ENCODE measurements around the gene RNPS1. TPM values are rescaled to one million over a fixed set of nuclear protein-coding genes. Genes with fewer than 3 reads are reported as not detected.

The RNPS1 gene
- total and polyA plus RNA-seq, 2 experiments from 2014 or later: 220 to 319 TPM

GRCh38 chr16:2284797-2285576 is 17.1 kb upstream of the RNPS1 start:
- Histone ChIP-seq H3K9me3 (ENCODE audit: low read depth) (no peaks in the 10 kb centered on the region), H3K27me3 (no peaks in the 10 kb centered on the region), H3K4me3 (no peak overlapping the region), H3K27ac (no peak overlapping the region), H3K36me3 (no peaks in the 10 kb centered on the region), H3K4me1 (ENCODE audit: low read depth) (no peaks in the 10 kb centered on the region)
- TF ChIP-seq, protein P1, sequence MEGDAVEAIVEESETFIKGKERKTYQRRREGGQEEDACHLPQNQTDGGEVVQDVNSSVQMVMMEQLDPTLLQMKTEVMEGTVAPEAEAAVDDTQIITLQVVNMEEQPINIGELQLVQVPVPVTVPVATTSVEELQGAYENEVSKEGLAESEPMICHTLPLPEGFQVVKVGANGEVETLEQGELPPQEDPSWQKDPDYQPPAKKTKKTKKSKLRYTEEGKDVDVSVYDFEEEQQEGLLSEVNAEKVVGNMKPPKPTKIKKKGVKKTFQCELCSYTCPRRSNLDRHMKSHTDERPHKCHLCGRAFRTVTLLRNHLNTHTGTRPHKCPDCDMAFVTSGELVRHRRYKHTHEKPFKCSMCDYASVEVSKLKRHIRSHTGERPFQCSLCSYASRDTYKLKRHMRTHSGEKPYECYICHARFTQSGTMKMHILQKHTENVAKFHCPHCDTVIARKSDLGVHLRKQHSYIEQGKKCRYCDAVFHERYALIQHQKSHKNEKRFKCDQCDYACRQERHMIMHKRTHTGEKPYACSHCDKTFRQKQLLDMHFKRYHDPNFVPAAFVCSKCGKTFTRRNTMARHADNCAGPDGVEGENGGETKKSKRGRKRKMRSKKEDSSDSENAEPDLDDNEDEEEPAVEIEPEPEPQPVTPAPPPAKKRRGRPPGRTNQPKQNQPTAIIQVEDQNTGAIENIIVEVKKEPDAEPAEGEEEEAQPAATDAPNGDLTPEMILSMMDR (IDR thresholded peaks at IDR 0.05; ENCODE audit: low read depth, low read length): no peak
- DNase-seq (ENCODE audit: low read depth in 1 of 2, low spot score in 1 of 2): no peak

- H3K27me3 ChIP-seq: no peaks in the 10 kb centered on the region
- H3K9me3 ChIP-seq (ENCODE audit: low read depth): no peaks in the 10 kb centered on the region
- H3K4me1 ChIP-seq (ENCODE audit: low read depth): no peaks in the 10 kb centered on the region
- DNase-seq (ENCODE audit: low read depth in 1 of 2, low spot score in 1 of 2): no peak
- no peak overlapping the region for H3K4me3 ChIP-seq
- TF ChIP-seq, protein P1 (IDR thresholded peaks at IDR 0.05; ENCODE audit: low read depth, low read length): no peak
- no peaks in the 10 kb centered on the region for H3K36me3 ChIP-seq
- H3K27ac ChIP-seq: no peak overlapping the region
Observed at GRCh38 chr16:2284001-2284770, 16.3 kb upstream of the RNPS1 start.

GRCh38 chr16:2282866-2283555 is 15.1 kb upstream of the RNPS1 start:
- no peak for DNase-seq (ENCODE audit: low read depth in 1 of 2, low spot score in 1 of 2)
- no peaks in the 10 kb centered on the region for H3K9me3 ChIP-seq (ENCODE audit: low read depth)
- TF ChIP-seq, protein P1 (IDR thresholded peaks at IDR 0.05; ENCODE audit: low read depth, low read length): no peak

GRCh38 chr16:2282262-2282661 is 14.3 kb upstream of the RNPS1 start:
- Histone ChIP-seq H3K36me3 (no peaks in the 10 kb centered on the region), H3K27ac (no peak overlapping the region), H3K9me3 (ENCODE audit: low read depth) (no peaks in the 10 kb centered on the region), H3K4me3 (no peak overlapping the region), H3K4me1 (ENCODE audit: low read depth) (no peaks in the 10 kb centered on the region), H3K27me3 (no peaks in the 10 kb centered on the region)
- no peak for DNase-seq (ENCODE audit: low read depth in 1 of 2, low spot score in 1 of 2)
- TF ChIP-seq, protein P1 (IDR thresholded peaks at IDR 0.05; ENCODE audit: low read depth, low read length): no peak

More at GRCh38 chr16:2282866-2283555, 15.1 kb upstream of the RNPS1 start:
- no peaks in the 10 kb centered on the region for H3K27me3 ChIP-seq
- H3K27ac ChIP-seq: no peak overlapping the region
- H3K4me1 ChIP-seq (ENCODE audit: low read depth): no peaks in the 10 kb centered on the region
- H3K4me3 ChIP-seq: no peak overlapping the region
- H3K36me3 ChIP-seq: no peaks in the 10 kb centered on the region

GRCh38 chr16:2280981-2281542 is 13.1 kb upstream of the RNPS1 start:
- Histone ChIP-seq H3K9me3 (ENCODE audit: low read depth) (no peaks in the 10 kb centered on the region), H3K4me3 (no peak overlapping the region), H3K27ac (no peak overlapping the region), H3K36me3 (no peaks in the 10 kb centered on the region), H3K27me3 (no peaks in the 10 kb centered on the region), H3K4me1 (ENCODE audit: low read depth) (no peaks in the 10 kb centered on the region)
- no peak for DNase-seq (ENCODE audit: low read depth in 1 of 2, low spot score in 1 of 2)
- TF ChIP-seq, protein P1 (IDR thresholded peaks at IDR 0.05; ENCODE audit: low read depth, low read length): no peak

Data from cardiac muscle cell (in vitro differentiated cells and primary cell).